OCI-LY3 (cell line): ENCODE results near the gene DDIT3.
A peak's percentile ranks its signal among the peaks of the same experiment; 100 is the strongest.

Experiments used
- H2AFZ ChIP-seq: fragments of 200-600, 300-600 bp; shearing (Covaris generic); 2 replicates; pipeline ENCODE4 v1.6.0; 2014; ENCODE audit warnings: antibody characterized with exemption, low read depth, low read length
- H3K27ac ChIP-seq: fragments of 200-600, 300-600 bp; sonication (generic); 2 replicates; pipeline ENCODE4 v1.5.1; 2014; ENCODE audit warnings: mild to moderate bottlenecking, low read length, moderate library complexity, mixed read lengths
- H3K27me3 ChIP-seq: fragments of 200-600, 300-600 bp; sonication (generic); 2 replicates; pipeline ENCODE4 v1.6.1; 2014; ENCODE audit warnings: low read depth, low read length, mixed read lengths
- H3K36me3 ChIP-seq: fragments of 200-600, 300-600 bp; sonication (generic); replicated peaks from 2 replicates; pipeline ENCODE3; 2014; ENCODE audit warnings: low read depth, low read length, mixed read lengths
- H3K4me1 ChIP-seq: fragments of 300-600, 200-600 bp; sonication (generic); 2 replicates; pipeline ENCODE4 v1.6.1; 2014; ENCODE audit warnings: low read length, mixed read lengths
- H3K4me2 ChIP-seq: fragments of 200-600, 300-600 bp; sonication (generic); 2 replicates; pipeline ENCODE4 v1.6.1; 2014; ENCODE audit warnings: low read length, mixed read lengths
- H3K4me3 ChIP-seq: fragments of 300-600, 200-600 bp; sonication (generic); 2 replicates; pipeline ENCODE4 v1.5.1; 2014; ENCODE audit warnings: antibody characterized with exemption, mild to moderate bottlenecking, low read length, moderate library complexity
- H3K79me2 ChIP-seq: fragments of 300-600, 200-600 bp; shearing (Covaris generic); 2 replicates; pipeline ENCODE4 v1.6.1; 2014; ENCODE audit warnings: mild to moderate bottlenecking, low read length, mixed read lengths
- H3K9ac ChIP-seq: fragments of 300-600, 200-600 bp; shearing (Covaris generic); 2 replicates; pipeline ENCODE4 v1.6.0; 2014; ENCODE audit warnings: mild to moderate bottlenecking, low read length, moderate library complexity
- H3K9me3 ChIP-seq: fragments of 200-600, 300-600 bp; shearing (Covaris generic); 2 replicates; pipeline ENCODE4 v1.6.1; 2014; ENCODE audit warnings: low read length, mixed read lengths; ENCODE audit not compliant: insufficient read depth
- H4K20me1 ChIP-seq: fragments of 200-600, 300-600 bp; sonication (generic); 2 replicates; pipeline ENCODE4 v1.6.1; 2016; ENCODE audit warnings: low read length, mixed read lengths; ENCODE audit not compliant: insufficient read depth
- CTCF ChIP-seq: fragments of 200-600, 300-600 bp; sonication (generic); IDR thresholded peaks from 2 replicates; pipeline ENCODE4 v1.5.1; 2014; ENCODE audit warnings: antibody characterized with exemption, low read length, low read depth
- EZH2phosphoT487 ChIP-seq: fragments of 200-600 bp; shearing (Covaris generic); IDR thresholded peaks from 2 replicates; pipeline ENCODE4 v1.6.1; 2018; ENCODE audit warnings: antibody characterized with exemption, mixed run types, low read depth

DDIT3 gene

GRCh38 chr12:57524814-57525614, 4.7 kb upstream of the DDIT3 start:
- Histone ChIP-seq H4K20me1 (0 out of 2 replicates have a peak, but pooled peaks cover 9% of the 10 kb centered on the region), H3K27ac (no peak overlapping the region), H3K79me2 (peaks cover 19% of the 10 kb centered on the region), H3K27me3 (no peaks in the 10 kb centered on the region), H3K4me2 (no peak overlapping the region), H3K4me1 (peaks cover 24% of the 10 kb centered on the region), H3K9ac (no peak overlapping the region), H3K4me3 (no peak overlapping the region), H3K9me3 (no peaks in the 10 kb centered on the region), H2AFZ (no peak overlapping the region), H3K36me3 (peaks cover 22% of the 10 kb centered on the region)
- no peak for TF ChIP-seq CTCF
- TF ChIP-seq EZH2phosphoT487 = no peak

- Histone ChIP-seq H3K27ac (peak overlapping the region; percentile 94; the same call in 1 of the 2 replicates), H3K4me1 (peaks cover 29% of the 10 kb centered on the region), H3K4me2 (peak overlapping the region; percentile 91), H3K9ac (peak overlapping the region; percentile 90), H4K20me1 (peaks cover 19% of the 10 kb centered on the region), H2AFZ (no peak overlapping the region), H3K36me3 (peaks cover 29% of the 10 kb centered on the region), H3K27me3 (no peaks in the 10 kb centered on the region), H3K4me3 (peak overlapping the region; percentile 94), H3K9me3 (no peaks in the 10 kb centered on the region), H3K79me2 (peaks cover 30% of the 10 kb centered on the region)
- no peak for TF ChIP-seq CTCF
- TF ChIP-seq EZH2phosphoT487 = no peak
Measured at GRCh38 chr12:57523706-57524614, 3.6 kb upstream of the DDIT3 start.

GRCh38 chr12:57522887-57523705, 2.8 kb upstream of the DDIT3 start:
- Histone ChIP-seq H3K9me3 (no peaks in the 10 kb centered on the region), H3K4me2 (peak overlapping the region; percentile 91), H3K4me1 (peaks cover 36% of the 10 kb centered on the region), H3K27ac (peak overlapping the region; percentile 94), H3K27me3 (no peaks in the 10 kb centered on the region), H3K9ac (peak overlapping the region; percentile 90), H3K4me3 (peak overlapping the region; percentile 94), H2AFZ (no peak overlapping the region), H4K20me1 (peaks cover 28% of the 10 kb centered on the region), H3K79me2 (peaks cover 38% of the 10 kb centered on the region), H3K36me3 (peaks cover 34% of the 10 kb centered on the region)
- TF ChIP-seq EZH2phosphoT487 = no peak
- no peak for TF ChIP-seq CTCF
